NCI-H82 treated with DMSO at 0.1 percent for 48 hours (cell line): ENCODE results near the gene CD177.
"Not testable (repeated sequence)": the region's sequence is repeated elsewhere in the genome, so short reads cannot be mapped to it uniquely, and the experiment has no call there.

Source experiments
- DNase-seq: peaks from one replicate; lab custom pipeline; 2025; ENCODE audit not compliant: unreplicated experiment; lab: John Stamatoyannopoulos, UW

The CD177 gene

GRCh38 chr19:43377624-43378023, 24.1 kb downstream of the CD177 start:
- not testable (repeated sequence) for DNase-seq

GRCh38 chr19:43380008-43380407, 26.5 kb downstream of the CD177 start:
- DNase-seq: no peak

GRCh38 chr19:43380771-43381386, 27.4 kb downstream of the CD177 start:
- no peak for DNase-seq

GRCh38 chr19:43382586-43383216, 29.2 kb downstream of the CD177 start:
- not testable (repeated sequence) for DNase-seq

GRCh38 chr19:43383254-43383653, 29.8 kb downstream of the CD177 start:
- not testable (repeated sequence) for DNase-seq

GRCh38 chr19:43383759-43384158, 30.3 kb downstream of the CD177 start:
- not testable (repeated sequence) for DNase-seq

- not testable (repeated sequence) for DNase-seq
Observed at GRCh38 chr19:43390903-43391551, 37.5 kb downstream of the CD177 start.

GRCh38 chr19:43391552-43391935, 38.1 kb downstream of the CD177 start:
- DNase-seq: not testable (repeated sequence)

GRCh38 chr19:43393501-43393900, 40.0 kb downstream of the CD177 start:
- DNase-seq: not testable (repeated sequence)

- no peak for DNase-seq
Observed at GRCh38 chr19:43395561-43395960, 42.1 kb downstream of the CD177 start.

GRCh38 chr19:43406297-43406696, 52.8 kb downstream of the CD177 start:
- no peak for DNase-seq

GRCh38 chr19:43407416-43408005, 54.0 kb downstream of the CD177 start:
- DNase-seq: no peak

- DNase-seq: no peak
Observed at GRCh38 chr19:43408043-43408442, 54.6 kb downstream of the CD177 start.

GRCh38 chr19:43409415-43409814, 55.9 kb downstream of the CD177 start:
- no peak for DNase-seq

- DNase-seq: no peak
Observed at GRCh38 chr19:43412441-43412840, 59.0 kb downstream of the CD177 start.
